Liver (tissue), 9 donors: ENCODE measurements around the gene SLC16A10. TPM values are rescaled to one million over a fixed set of nuclear protein-coding genes. Genes with fewer than 3 reads are reported as not detected.

Experiments used
- DNase-seq: peaks from one replicate; pipeline ENCODE4 v3.0.0-alpha.2; 2017; ENCODE audit warnings: low spot score
- H3K27ac ChIP-seq, 2 donors: one replicate each; pipeline ENCODE4 v1.7.0; 2013; ENCODE audit warnings: inconsistent platforms in 2 of 2, low read length in 2 of 2, control low read depth in 1 of 2, low read depth in 1 of 2, mild to moderate bottlenecking in 1 of 2
- H3K27me3 ChIP-seq, 4 donors: one replicate each; pipeline versions ENCODE4 v1.6.1 to v1.7.0; 2013; ENCODE audit warnings: low read length in 3 of 4, inconsistent platforms in 1 of 4, mild to moderate bottlenecking in 1 of 4, moderate library complexity in 1 of 4; ENCODE audit not compliant: control insufficient read depth in 4 of 4, insufficient read depth in 4 of 4
- H3K36me3 ChIP-seq, 4 donors: one replicate each; pipeline versions ENCODE4 v1.6.1 to v1.7.0; 2013; ENCODE audit warnings: low read length in 3 of 4, mild to moderate bottlenecking in 3 of 4, low read depth in 1 of 4, moderate library complexity in 1 of 4; ENCODE audit not compliant: control insufficient read depth in 4 of 4, insufficient read depth in 3 of 4
- H3K4me1 ChIP-seq, 4 donors: one replicate each; pipeline versions ENCODE4 v1.6.1 to v1.7.0; 2013; ENCODE audit warnings: low read length in 3 of 4, mild to moderate bottlenecking in 3 of 4, moderate library complexity in 1 of 4; ENCODE audit not compliant: control insufficient read depth in 4 of 4, insufficient read depth in 4 of 4
- H3K4me3 ChIP-seq, 3 donors: one replicate each; pipeline versions ENCODE4 v1.6.1 to v1.7.0; 2013; ENCODE audit warnings: low read length in 3 of 3, control low read depth in 1 of 3, low read depth in 1 of 3, mild to moderate bottlenecking in 1 of 3
- H3K9ac ChIP-seq, 2 donors: one replicate each; pipeline ENCODE4 v1.7.0; 2013; ENCODE audit warnings: low read length in 2 of 2, mild to moderate bottlenecking in 2 of 2, moderate library complexity in 2 of 2, control low read depth in 1 of 2, low read depth in 1 of 2
- H3K9me3 ChIP-seq, 4 donors: one replicate each; pipeline versions ENCODE4 v1.6.1 to v1.7.0; 2013; ENCODE audit warnings: low read length in 3 of 4; ENCODE audit not compliant: control insufficient read depth in 4 of 4
- CTCF ChIP-seq: fragments of 150-350 bp; IDR thresholded peaks from 2 replicates; pipeline ENCODE4 v1.5.1; 2017; ENCODE audit warnings: improper control_type of control experiment, low read depth, low read length; ENCODE audit not compliant: missing input control
- EGR1 ChIP-seq, 2 donors: IDR thresholded peaks; 2 replicates each; pipeline ENCODE4 v1.6.1; 2016 to 2018; ENCODE audit warnings: antibody characterized with exemption in 2 of 2, low read depth in 2 of 2
- FOXA1 ChIP-seq: IDR thresholded peaks from 2 replicates; pipeline ENCODE4 v1.6.1; 2016; ENCODE audit warnings: antibody characterized with exemption
- FOXA2 ChIP-seq: IDR thresholded peaks from 2 replicates; pipeline ENCODE4 v1.6.1; 2016; ENCODE audit warnings: antibody characterized with exemption
- GABPA ChIP-seq, 2 donors: IDR thresholded peaks in 1 of 2; conservative IDR thresholded peaks in 1 of 2; 2 replicates each; pipeline ENCODE4 v1.6.1; 2016; ENCODE audit warnings: antibody characterized with exemption in 2 of 2, mild to moderate bottlenecking in 1 of 2, moderate library complexity in 1 of 2
- HNF4A ChIP-seq, 2 donors: conservative IDR thresholded peaks; 2 replicates each; pipeline ENCODE4 v1.6.1; 2016; ENCODE audit warnings: antibody characterized with exemption in 2 of 2, mild to moderate bottlenecking in 2 of 2
- HNF4G ChIP-seq: IDR thresholded peaks from 2 replicates; pipeline ENCODE4 v1.6.1; 2016; ENCODE audit warnings: antibody characterized with exemption
- MAX ChIP-seq: IDR thresholded peaks from 2 replicates; pipeline ENCODE4 v1.6.1; 2016; ENCODE audit warnings: antibody characterized with exemption
- NR2F2 ChIP-seq: IDR thresholded peaks from 2 replicates; pipeline ENCODE4 v1.6.1; 2016; ENCODE audit warnings: antibody characterized with exemption
- RAD21 ChIP-seq, 2 donors: IDR thresholded peaks; 2 replicates each; pipeline ENCODE4 v1.6.1; 2016; ENCODE audit warnings: antibody characterized with exemption in 2 of 2, mild to moderate bottlenecking in 2 of 2
- REST ChIP-seq: IDR thresholded peaks from 2 replicates; pipeline ENCODE4 v1.6.1; 2016; ENCODE audit warnings: antibody characterized with exemption, mild to moderate bottlenecking
- RXRA ChIP-seq, 2 donors: IDR thresholded peaks; 2 replicates each; pipeline ENCODE4 v1.6.1; 2017 to 2018; ENCODE audit warnings: antibody characterized with exemption in 2 of 2, mild to moderate bottlenecking in 1 of 2
- SP1 ChIP-seq: IDR thresholded peaks from 2 replicates; pipeline ENCODE4 v1.6.1; 2018; ENCODE audit warnings: antibody characterized with exemption, mild to moderate bottlenecking
- TAF1 ChIP-seq: conservative IDR thresholded peaks from 2 replicates; pipeline ENCODE4 v1.6.1; 2016; ENCODE audit warnings: antibody characterized with exemption, mild to moderate bottlenecking
- YY1 ChIP-seq: IDR thresholded peaks from 2 replicates; pipeline ENCODE4 v1.6.1; 2016; ENCODE audit warnings: antibody characterized with exemption, mild to moderate bottlenecking
- ZBTB33 ChIP-seq: IDR thresholded peaks from 2 replicates; pipeline ENCODE4 v1.6.1; 2016; ENCODE audit warnings: antibody characterized with exemption
- WGBS: extraction: QIAGEN DNeasy Blood & Tissue Kit; methylation state at CpG from one replicate; pipeline ENCODE4 v1.1.7; 2013; 5-methylcytosine and 5-hydroxymethylcytosine counted together
- polyA plus RNA-seq, 2 donors: library from polyadenylated mRNA; stranded (reverse) in 1 of 2; unstranded in 1 of 2; fragments of 200-250 nt in 1 of 2; fragments of >200 nt in 1 of 2; fragmentation: Nextera tagmentation in 1 of 2; extraction: Ambion mirVana in 1 of 2; gene quantifications; one replicate each; pipeline versions ENCODE4 v1.2.1 to v1.2.3, GENCODE V29; 2013 to 2015
- total RNA-seq, 2 donors: library from RNA; depleted of rRNA; stranded (reverse); fragments of >200 nt; gene quantifications; one replicate each; pipeline ENCODE4 v1.2.3, GENCODE V29; 2014
- donor health status: healthy.
- donor health status: healthy.
- donor health status: healthy.
- donor health status: healthy.
- donor health status: healthy.

Gene SLC16A10
- total and polyA plus RNA-seq, 4 donors, result 1.8 to 16.7 (median 8.4) TPM

- TF ChIP-seq EGR1 (IDR thresholded peaks at IDR 0.05; ENCODE audit: low read depth in 2 of 2) (no peak), NR2F2 (no peak)
These were observed 60.1 kb downstream of the SLC16A10 start (continued) for GRCh38 chr6:111147440-111147839.

- 83% methylated on average over 1 of the region's 1 CpG for WGBS
- no peaks in the 10 kb centered on the region for H3K27me3 ChIP-seq
- H3K36me3 ChIP-seq, result no peaks in the 10 kb centered on the region
- H3K9me3 ChIP-seq, result no peaks in the 10 kb centered on the region
- DNase-seq, result no peak
- no peaks in the 10 kb centered on the region for H3K4me1 ChIP-seq
- no peak overlapping the region for H3K27ac ChIP-seq
- TF ChIP-seq NR2F2 (no peak), HNF4G (no peak), MAX (no peak), RAD21 (IDR thresholded peaks at IDR 0.05) (no peak), RXRA (IDR thresholded peaks at IDR 0.05) (no peak), FOXA2 (no peak), HNF4A (conservative IDR thresholded peaks at IDR 0.05) (no peak), SP1 (no peak), CTCF (no peak), REST (no peak), TAF1 (no peak), FOXA1 (no peak), YY1 (no peak), GABPA (IDR thresholded peaks at IDR 0.05 in 1 of 2, conservative IDR thresholded peaks at IDR 0.05 in 1 of 2) (no peak), EGR1 (IDR thresholded peaks at IDR 0.05; ENCODE audit: low read depth in 2 of 2) (no peak)
- H3K4me3 ChIP-seq, result no peak overlapping the region
- no peak overlapping the region for H3K9ac ChIP-seq
These were observed 60.8 kb downstream of the SLC16A10 start for GRCh38 chr6:111148110-111148509.

- Histone ChIP-seq H3K36me3 (no peaks in the 10 kb centered on the region), H3K9ac (no peak overlapping the region), H3K9me3 (no peaks in the 10 kb centered on the region), H3K4me1 (no peaks in the 10 kb centered on the region), H3K27ac (no peak overlapping the region), H3K4me3 (no peak overlapping the region), H3K27me3 (no peaks in the 10 kb centered on the region)
- DNase-seq, result no peak
- 92% methylated on average over 1 of the region's 1 CpG for WGBS
- TF ChIP-seq GABPA (IDR thresholded peaks at IDR 0.05 in 1 of 2, conservative IDR thresholded peaks at IDR 0.05 in 1 of 2) (no peak), ZBTB33 (no peak), MAX (no peak), RAD21 (IDR thresholded peaks at IDR 0.05) (no peak), TAF1 (no peak), CTCF (no peak), EGR1 (IDR thresholded peaks at IDR 0.05; ENCODE audit: low read depth in 2 of 2) (no peak), REST (no peak), SP1 (no peak), HNF4G (no peak), FOXA1 (no peak)
These were observed 63.3 kb downstream of the SLC16A10 start for GRCh38 chr6:111150577-111150976.
